Small intestine (tissue), 4 donors: ENCODE data around the gene CD83. TPM values are rescaled to one million over a fixed set of nuclear protein-coding genes. Genes with fewer than 3 reads are reported as not detected.

Experiments
- polyA plus RNA-seq, 4 donors: library from polyadenylated mRNA; stranded (reverse) in 3 of 4; unstranded in 1 of 4; fragments of 200-250 nt in 3 of 4; fragments of 120-200 nt in 1 of 4; gene quantifications; one replicate each; pipeline versions ENCODE4 v1.2.1 to v1.2.3, GENCODE V29; 2013
- donor health status: healthy with polysubstance abuse.
- donor health status: Bipolar disorder and iron deficiency.
- donor health status: healthy.

CD83 gene
- polyA plus RNA-seq, 4 donors: 0.45 to 7.7 (median 1.2) TPM

Other genes with a start within 250 kb of the CD83 start
- 1 to 10 TPM in 1 of 4 donors, under 1 TPM in 1, not detected in 2; 0.86 to 1.1 TPM for gene RNF182, start 192.8 kb upstream of the CD83 start, polyA plus RNA-seq